Measurements from ENCODE around the gene STAP2.

STAP2 gene, protein sequence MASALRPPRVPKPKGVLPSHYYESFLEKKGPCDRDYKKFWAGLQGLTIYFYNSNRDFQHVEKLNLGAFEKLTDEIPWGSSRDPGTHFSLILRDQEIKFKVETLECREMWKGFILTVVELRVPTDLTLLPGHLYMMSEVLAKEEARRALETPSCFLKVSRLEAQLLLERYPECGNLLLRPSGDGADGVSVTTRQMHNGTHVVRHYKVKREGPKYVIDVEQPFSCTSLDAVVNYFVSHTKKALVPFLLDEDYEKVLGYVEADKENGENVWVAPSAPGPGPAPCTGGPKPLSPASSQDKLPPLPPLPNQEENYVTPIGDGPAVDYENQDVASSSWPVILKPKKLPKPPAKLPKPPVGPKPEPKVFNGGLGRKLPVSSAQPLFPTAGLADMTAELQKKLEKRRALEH

DNA sequence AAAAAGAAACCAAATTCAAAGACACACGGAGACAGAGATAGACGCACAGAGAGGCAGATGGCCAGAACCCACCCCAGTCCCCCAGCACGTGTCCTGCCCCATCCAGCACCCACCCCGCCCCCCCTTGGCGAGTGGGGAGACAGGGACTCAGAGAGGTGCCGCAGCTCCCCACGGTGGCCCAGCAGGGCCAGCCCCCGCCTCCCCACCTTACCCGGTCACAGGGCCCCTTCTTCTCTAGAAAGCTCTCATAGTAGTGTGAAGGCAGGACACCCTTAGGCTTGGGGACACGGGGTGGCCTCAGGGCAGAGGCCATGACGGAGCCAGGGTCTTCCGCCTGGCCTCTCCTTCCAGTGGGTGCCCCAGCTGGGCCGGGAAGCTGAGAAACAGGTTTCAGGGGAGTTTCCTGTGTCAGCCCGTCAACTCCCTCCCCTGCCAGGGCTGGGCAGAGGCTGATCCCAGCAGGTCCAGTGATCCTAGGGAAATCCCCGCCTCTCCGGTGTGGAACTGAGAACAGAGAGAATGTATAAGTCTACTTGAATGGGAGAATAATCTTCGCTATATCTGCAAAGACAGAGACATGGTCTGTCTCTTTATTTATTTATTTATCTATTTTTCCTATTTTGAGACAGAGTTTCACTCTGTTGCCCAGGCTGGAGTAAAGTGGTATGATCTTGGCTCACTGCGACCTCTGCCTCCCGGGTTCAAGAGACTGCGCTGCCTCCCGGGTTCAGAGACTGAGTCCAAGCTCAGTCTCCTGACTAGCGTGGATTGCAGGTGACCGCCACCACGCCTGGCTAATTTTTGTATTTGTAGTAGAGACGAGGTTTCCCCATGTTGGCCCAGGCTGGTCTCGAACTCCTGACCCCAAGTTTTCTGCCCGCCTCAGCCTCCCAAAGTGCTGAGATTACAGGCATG lies at the start of gene STAP2:
Gene STAP2, minus strand, starts transcription at position 387 of the 915 bp plus-strand sequence. Its CDS starts 74 bp downstream, at position 313.
- no peak for DNase-seq (ENCODE audit: low read depth in 2 of 2)

DNA sequence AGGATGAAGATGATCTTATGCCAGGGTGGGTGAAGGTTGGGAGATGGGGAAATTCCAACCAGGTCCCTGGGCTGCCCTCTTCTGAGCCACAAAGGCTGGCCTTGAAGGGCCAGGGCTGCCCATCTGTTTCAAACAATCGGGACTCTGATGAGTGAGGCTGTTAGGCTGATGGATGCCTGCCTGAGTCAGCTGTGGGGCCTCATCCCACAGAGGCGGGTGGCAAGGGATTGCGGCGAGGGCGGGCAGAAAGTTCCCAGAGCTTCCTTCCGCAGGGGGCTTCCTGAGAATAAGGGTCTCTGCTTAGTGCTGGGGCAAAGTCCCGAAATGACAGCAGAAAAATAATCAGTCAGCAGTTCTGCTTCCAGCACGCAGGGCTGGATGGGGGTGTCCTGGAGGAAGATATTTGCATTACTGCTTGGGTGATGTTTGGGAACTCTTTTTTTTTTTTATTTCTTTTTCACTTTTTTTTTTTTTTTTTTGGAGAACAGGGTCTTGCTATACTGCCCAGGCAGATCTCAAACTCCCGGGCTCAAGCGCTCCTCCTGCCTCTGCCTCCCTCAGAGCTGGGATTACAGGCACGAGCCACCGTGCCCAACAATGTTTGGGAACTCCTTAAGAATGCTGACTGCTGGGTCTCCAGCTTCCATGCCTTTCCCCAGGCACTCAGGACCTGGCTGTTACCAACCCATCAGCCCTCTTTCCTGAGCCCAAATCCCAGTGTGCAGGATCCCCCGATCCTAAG lies 47.6 kb upstream of the STAP2 start:
- no peak for DNase-seq (ENCODE audit: low read depth in 2 of 2)

DNA sequence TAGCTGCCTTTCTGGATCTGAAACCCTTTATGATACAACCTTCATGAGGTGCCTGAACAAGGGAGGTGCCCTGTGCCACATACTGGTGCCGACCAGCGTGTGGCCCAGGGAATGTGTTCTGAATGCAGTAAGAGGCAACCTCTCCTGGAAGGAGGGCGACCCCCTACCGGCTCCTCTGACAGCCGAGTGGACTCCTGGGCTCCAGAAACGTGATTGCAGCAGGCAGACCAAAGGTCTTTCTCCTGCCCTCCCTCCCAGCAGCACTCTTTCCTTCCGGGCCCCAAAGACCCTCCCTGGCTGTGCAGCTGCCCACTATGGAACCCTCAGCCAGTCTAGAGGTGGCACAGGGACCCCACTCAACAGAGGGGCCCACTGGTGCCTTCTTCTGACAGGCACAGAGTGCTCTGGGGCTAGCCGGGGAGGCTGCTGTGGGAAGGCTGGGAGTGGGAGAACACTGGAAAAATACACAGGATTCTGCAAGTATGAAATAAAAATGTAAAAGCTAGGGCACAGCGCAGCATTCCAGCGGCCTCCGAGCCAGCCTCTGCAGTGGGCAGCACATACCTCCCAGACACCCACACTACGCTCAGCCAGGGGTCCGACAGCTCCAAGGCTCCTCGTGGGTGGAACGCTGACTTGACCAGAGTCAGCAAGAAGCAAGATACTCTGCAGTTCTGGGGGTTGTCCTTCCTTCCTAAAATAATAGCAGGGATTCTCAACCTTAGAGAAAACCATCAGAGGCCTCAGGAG lies 46.8 kb upstream of the STAP2 start:
- no peak for DNase-seq (ENCODE audit: low read depth in 2 of 2)

DNA sequence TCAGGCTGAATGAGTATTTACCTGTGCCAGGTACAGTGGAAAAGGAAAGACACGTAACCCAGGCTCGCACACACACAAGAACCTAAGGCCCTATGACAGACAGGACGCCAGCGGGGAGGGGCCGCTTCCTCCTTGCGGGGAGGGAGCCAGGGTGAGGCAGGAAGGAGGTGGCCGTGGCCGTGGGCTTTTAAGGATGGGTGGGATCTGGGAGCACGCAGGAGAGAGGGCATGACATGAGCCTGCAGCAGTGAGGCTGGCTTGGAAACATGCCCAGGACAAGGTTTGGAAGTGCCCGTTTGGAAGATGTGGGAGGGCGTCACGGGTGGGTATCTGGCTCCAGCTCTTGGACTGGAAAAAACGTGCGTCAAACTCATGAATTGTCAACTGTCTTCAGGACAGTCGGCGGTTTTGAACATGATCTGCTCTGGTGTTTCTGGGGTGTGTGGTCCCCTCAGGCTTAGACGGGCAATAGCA lies 41.7 kb upstream of the STAP2 start:
- peak in 1 of 2 donors; percentile 30 for DNase-seq (ENCODE audit: low read depth in 2 of 2)

DNA sequence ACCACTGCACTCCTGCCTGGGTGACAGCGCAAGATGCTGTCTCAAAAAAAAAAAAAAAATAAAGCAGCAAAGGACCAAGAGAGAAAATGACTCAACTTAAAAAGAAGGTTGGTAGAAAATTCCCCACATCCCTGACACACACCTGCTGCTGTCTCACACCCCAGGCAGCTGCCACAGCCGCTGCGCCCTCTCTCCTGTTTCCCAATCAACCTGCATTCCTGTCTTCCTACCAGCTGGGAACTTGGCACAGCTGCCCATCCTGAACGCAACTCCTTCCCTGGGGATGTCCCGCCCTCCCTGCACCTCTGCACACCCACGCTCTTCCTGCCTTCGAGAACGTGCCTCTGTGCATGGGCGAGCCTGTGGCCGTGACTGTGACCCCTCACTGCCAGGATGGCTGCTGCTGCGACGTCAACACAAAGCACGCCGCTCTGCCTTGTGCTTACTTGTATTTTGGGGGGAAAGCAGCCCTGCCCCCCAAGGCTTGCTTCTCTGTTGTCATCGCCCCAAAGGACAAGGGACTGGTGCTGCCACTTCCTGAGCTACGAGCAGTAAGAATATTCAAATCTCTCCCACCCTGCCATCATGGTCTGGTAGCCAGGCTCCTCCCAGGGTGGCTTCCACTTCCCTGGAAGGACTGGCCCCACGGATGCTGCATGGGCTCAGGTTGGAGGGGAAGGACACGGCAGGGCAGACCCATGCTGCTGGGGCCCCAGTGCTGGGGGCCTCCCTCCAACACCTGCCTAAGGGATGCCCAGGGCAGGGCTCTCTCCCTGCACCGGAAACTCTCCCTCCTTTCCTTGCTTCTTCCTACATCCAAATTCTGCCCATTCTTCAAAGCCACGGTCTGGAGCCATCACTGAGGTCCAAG lies 41.0 kb upstream of the STAP2 start:
- DNase-seq (ENCODE audit: low read depth in 2 of 2): no peak

DNA sequence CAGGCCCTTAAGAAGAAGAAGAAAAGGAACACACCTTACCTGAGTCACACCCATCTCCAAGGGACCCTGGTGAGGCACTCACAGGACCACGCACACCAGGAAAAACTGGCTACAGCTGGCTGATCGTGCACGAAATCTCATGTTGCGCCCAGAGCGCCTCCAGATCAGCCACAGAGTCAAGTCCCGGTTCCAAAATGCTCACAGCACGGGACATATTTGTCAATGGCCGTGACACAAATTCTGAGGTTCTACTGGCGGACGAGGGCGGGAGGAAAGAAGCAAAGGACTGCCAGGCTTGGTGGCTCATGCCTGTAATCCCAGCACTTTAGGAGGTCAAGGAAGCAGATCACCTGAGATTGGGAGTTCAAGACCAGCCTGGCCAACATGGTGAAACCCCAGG lies 40.3 kb upstream of the STAP2 start:
- no peak for DNase-seq (ENCODE audit: low read depth in 2 of 2)

DNA sequence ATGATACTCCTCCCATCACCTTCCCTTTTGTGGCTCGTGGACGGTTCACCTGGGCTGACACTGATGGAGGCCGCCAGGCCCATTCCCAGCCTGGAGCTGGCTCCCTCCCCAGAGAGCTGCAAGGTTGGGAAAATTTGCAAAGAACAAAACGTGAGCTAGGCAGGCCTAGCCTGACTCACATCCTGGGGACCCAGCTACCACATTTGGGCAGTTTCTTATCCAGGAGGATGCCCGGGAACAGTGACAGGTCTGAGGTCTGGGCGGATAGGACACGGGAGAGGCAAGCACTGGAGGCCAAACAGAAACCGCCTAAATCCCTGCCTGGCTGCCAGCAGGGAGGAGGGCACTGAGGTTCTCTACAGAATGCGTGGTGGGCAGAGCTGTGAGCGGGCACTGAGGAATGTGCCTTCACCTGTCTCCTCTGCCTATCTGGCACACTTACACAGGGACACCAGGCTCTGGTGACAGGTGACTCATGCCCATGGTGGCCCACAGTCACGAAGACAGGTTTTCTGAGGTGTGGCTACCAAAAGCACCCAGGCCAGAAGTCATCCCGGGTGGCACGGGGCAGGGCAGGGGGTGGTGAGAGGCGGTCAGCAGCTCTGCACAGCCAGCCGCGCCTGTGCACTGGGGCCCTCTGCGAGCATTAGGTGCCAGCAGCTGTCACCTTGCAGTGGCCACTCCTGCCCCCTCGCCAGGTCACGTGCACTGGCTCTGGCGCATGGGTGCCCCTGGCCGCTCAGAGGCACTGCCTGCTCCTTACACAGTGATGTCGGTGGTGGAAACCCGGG lies 38.6 kb upstream of the STAP2 start:
- no peak for DNase-seq (ENCODE audit: low read depth in 2 of 2)

DNA sequence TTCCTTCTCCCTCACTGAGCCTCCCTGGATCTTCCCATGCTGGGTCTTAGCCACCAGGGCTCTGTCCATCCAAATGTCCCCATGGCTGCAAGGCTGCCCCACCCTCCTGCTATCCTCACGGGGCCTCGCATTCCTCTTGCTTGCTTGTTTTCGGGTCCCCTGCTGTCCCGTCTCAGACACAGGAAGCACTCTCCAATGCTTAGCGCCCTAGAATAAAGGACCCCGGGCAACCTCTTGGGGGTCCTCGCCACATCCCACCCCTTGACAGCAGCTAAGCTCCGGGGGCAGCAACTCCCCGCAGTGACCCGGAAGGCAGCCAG lies 38.0 kb upstream of the STAP2 start:
- DNase-seq (ENCODE audit: low read depth in 2 of 2): no peak

DNA sequence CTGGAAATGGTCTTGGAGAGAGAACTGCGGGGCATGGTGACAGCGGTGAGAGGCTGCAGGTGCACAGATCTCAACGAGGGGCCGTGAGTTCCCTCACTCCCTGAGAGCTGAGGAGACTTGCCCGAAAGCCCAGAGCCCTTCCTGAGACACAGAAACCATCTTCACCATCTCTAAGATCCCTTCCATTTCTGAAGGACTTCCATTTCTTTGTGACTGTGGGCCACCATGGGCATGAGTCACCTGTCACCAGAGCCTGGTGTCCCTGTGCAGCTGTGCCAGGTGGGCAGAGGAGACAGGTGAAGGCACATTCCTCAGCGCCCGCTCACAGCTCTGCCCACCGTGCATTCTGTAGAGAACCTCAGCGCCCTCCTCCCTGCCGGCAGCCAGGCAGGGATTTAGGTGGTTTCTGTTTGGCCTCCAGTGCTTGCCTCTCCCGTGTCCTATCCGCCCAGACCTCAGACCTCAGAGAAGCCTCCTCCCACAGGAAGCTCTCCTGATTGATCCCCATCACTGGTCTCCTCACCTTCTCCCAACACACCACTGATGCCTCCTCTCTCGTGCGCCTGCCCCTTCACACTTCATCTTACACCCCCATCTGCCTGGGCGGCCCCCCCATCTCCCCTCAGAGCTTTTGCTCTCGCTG lies 37.5 kb upstream of the STAP2 start:
- DNase-seq (ENCODE audit: low read depth in 2 of 2): no peak

DNA sequence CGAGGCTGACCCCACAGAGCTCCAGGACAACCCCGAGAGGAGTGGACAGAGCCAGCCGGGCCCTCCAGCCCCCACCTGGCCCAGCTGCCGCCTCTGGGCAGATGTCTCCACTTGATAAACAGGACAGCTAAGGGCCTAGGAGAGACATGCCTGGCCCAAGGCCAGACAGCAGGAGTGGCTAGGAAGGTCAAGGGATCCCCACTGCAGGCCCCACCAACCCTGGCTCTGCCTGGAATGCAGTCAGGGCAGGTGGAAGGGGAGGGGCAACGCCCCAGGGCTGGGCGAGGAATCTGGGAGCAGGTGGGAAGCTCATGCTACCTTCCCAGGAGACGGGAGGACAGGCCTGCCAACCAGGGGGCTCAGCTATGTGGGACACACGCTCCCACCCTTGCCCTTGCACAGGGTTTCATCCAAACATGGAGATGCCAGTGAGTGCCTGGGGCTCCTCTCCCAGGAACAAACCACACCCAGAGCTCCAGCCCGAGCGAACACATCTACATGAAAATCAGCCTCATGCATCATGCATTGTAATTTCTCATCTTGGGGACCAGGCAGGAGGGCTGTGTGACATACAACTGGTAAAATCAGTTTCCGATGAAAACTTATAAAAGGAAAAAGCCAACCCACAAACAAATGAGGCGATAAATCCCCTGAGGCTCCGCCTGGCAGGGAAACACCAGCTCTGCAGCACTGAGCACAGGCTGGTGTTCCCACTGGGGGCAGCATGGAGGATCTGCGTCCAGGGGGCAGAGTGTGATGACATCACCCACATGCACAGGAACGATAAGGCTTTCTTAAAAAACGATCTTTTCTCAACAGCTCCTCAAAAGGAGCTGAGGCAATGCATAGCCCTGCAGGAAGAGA lies 36.8 kb upstream of the STAP2 start:
- DNase-seq (ENCODE audit: low read depth in 2 of 2): no peak

DNA sequence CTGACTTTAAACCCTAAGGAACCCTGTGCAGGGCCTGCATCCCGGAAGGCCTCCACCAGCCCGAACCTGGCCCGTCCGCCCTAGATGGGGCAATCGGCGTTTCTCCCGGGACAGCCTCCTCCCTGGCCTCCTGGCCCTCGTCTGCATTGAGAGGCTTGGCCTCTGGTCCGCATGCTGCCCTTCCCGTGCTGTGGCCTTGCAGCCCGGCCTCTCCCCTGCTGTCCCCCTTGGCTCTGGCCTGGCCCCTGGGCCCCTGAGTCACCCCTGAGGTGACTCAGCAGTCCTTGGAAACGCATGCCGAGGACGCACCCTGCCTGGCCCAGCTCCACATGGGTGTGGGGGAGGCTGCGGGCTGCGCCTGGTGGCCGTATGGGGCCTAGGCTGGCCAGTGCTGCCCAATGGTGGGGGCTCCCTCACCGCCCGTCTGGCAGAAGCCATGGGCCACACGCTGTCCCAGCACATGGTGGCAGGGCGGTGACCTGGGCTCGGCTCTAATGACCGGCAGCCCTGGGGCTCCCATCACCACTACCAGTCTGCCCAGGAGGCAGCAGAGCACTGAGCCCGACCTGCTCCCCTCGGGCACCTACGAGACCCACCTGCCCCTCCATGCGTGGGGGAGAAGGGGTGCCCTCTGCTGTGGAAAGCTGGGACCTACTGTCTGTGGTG lies 36.0 kb upstream of the STAP2 start:
- no peak for DNase-seq (ENCODE audit: low read depth in 2 of 2)

DNA sequence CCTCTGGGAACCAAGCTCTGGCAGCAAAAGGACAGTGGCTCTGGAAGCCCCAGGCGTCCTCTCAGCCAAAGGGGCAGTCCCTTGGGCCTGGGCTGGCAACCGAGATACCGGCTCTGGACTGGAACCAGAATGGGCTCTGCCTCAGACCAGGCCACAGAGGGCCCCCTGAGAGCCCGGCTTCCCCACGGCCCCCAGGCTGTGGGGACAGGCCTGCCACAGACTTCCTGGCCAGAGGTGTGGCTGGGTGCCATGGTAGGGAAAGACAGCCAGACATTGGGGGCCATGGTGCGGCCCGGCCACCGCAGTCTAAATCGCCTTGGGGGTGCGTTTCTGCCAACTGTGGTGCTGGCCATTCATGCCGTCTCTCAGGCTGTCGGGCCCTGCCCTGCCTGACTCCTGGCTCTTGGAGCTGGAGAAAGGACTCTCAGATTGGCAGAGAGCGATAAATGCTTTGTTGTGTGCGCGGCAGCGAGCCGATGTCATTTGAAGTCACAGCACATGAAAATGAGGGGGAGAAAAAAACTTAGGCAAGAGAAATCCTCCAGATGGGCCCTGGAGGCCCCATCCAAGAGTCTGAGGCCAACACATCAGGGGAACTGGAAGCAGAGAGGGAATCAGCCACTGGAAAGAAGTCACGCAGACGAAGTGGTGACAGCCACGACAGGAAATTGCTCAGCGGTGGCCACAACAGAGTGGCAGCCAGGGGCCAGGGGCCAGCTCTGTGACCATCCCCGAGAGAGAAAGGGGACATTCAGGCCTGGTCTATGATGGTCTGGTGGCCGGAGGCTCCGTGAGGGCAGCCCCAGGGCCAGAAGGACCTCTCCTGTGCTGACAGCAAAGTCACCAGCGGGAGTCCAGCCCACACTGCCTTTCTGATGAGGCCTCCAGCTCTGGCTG lies 35.2 kb upstream of the STAP2 start:
- DNase-seq (ENCODE audit: low read depth in 2 of 2): no peak

DNA sequence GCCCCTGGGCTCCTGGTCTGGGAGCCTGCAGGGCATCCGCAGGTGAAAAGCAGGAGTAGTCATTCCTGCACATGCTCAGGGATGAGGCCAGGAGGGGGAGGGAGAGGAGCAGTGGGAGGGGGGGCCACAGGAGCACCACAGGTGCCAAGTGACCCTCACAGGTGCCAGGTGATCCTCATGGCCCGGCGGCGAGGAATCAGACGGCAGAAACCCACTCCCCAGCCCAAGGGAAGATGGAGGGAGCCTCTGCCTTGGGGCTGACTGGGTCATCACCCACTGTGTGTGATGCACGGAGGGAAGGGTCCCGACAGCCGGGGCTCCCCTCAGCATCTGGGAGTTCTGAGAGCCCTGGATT lies 34.4 kb upstream of the STAP2 start:
- DNase-seq (ENCODE audit: low read depth in 2 of 2): no peak

DNA sequence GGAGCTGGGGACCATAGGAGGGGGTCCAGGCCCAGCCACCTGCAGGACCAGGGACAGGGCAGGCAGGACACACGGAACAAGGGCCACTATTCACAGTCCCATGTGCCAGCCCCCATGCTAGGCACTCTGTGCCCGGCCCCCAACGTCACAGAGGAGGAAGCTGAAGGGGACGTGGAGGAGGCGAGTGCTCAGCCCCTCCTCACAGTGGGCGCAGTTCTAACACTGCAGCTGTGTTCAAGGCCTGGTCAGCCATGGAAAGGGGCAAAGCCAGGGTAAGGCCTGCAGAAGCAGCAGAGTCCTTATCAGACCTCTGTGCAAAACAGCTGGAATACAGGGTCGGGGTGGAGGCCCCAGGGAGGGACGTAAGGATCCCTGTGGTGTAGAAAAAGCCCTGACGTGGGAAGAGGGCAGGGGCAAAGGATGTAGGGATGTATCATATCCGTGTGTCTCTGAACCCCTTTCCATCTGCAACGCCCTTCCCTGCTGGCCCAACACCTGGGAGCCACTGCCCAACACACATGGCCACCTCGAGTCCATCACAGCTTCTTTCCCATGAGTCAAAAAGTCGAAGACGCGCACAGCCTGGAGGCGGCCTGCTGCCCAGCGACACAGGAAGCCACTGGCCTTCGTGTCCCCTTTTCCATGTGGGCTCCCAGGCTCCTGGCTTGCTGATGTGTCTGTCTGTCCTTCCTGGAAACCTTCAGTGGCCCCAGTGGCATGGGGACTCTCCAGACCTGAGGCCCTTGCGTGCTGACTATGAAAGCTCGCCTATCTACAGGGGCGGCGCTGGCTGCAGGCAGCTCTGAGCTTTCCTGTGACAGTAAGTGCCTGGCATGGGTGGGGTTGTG lies 33.8 kb upstream of the STAP2 start:
- no peak for DNase-seq (ENCODE audit: low read depth in 2 of 2)

DNA sequence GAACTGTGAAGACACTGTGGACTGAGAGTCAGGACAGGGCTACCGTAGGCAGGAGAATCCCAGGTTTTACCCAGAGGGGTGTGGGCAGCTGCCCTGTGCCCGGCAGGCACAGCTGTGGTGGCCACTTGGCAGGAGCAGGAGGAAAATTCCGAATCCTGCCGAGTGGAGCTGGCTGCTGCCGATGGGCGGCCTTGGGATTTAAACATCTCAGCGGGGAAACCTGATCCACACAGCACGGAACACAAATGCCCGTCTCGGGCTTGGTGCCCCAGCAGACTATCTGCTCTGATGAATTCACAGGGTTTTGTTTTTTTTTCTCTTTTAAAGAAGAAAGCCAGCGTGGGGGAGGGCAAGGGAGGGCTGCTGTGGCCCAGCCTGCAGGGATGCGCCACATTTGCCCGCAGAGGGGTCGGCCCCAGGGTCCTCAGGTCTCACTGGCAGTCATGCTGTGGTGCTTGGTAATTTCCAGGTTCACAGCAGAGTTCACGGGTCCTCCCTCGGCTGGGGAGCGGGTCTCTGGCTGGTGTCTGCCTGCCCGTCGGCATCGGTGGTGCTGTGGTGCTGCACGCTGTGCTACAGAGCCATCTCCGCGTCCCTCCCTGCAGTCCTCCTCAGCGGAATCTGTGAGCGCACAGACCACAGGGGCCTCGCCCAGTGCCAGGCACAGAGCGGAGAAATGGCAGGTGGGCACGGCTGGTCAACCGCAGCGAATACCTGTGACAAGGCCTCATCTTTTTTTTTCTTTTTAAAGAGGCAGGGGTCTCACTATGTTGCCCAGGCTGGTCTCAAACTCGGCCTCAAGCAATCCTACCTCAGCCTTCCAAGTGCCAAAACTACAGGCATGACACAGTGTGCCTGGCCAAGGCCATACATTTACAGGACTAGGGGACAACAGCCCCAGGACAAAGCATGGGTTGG lies 32.9 kb upstream of the STAP2 start:
- DNase-seq (ENCODE audit: low read depth in 2 of 2): no peak
